Measurements from ENCODE around the gene KLHL11.
"Not testable (repeated sequence)": the region's sequence is repeated elsewhere in the genome, so short reads cannot be mapped to it uniquely, and the experiment has no call there.

KLHL11 gene

DNA sequence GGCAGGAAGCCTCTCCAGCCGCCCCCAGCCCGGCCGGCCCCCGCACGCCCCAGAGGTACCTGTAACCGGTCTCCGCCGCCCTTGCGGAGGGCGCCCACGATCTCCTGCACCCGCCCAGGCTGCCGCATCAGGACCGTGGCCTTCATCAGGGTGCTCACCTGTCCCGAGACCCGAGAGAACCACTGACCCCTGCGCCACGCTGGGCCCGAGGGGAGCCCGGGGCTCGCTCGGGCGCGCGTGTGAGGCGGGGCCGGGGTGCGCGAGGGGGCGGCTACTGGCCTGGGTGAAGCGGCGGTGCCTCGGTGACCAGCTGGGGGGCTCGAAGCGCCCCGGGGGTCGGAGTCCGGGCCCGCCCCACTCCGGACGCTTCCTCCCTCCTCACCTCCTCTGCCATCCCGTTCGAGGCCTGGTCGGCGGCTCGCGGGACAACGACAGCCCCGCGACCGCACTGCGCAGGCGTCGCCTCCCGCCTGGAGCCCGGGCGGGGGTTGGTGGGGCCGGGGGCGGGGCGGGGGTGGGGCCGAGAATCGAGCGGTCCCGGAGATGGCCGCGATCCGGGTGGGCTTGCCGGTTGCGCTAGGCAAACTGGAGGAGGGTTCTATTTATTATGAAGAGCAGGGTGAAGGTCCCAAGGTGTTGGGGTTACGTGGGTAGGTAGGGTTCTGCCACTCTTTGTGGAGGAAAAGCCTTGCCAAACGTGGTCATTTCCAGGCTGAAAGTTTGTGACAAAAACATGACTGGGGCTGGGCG, 29.2 kb downstream of the KLHL11 start, which contains the start of gene NT5C3B:
Gene NT5C3B, minus strand, starts transcription at position 433 of the 750 bp plus-strand sequence. Its CDS starts 39 bp downstream, at position 394.
- peak in 1 of 2 donors; percentile 61 for DNase-seq

- DNase-seq = no peak
These were observed 29.9 kb downstream of the KLHL11 start for GRCh38 chr17:41835214-41835799.

DNA sequence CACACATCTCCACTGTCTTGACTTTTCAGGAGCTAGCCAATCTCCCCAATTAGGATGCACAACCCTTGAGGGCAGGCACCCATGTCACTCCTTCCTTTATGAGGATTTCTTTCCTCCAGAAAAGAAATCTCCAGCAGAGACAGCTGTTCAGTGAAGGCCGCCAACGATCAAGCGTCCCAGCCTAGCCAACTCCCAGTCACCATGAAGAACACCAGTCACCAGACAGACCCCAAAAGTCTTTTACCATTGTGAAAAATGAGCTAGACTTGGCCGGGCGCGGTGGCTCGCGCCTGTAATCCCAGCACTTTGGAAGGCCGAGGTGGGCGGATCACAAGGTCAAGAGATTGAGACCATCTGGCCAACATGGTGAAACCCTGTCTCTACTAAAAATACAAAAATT, 35.3 kb downstream of the KLHL11 start:
- not testable (repeated sequence) for DNase-seq

DNA sequence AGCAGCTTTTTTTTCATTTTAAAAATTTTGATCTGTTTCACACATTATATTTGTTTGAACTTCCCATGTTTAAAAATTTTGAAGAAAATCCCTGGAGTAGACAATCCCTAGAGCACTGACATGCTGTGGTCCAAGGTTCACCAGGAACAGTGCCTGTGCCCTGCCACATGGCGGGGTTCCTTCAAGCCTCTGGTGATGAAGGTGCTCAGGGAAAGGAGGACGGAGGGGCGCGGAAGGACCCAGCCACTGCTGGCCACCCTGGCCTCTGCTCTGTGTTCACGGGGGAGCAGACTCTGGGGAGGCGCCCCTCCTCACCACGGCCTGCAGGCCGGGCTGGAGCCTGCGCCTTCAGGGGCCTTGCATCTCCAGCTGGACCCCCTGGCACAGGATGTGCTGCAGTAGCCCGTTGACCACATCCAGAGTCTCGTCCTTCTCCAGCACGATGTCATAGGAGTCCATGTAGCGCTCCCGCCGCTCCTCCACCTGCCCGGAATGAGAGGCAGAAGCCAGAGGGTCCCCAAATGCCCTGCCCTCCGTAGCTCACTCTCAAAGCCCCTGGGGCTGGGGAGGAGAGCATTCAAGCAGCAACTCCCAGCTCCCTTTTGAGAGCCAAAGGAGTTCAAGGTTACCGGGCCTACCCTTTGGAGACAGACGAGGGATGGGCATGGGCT, 39.9 kb downstream of the KLHL11 start:
- no peak for DNase-seq

DNA sequence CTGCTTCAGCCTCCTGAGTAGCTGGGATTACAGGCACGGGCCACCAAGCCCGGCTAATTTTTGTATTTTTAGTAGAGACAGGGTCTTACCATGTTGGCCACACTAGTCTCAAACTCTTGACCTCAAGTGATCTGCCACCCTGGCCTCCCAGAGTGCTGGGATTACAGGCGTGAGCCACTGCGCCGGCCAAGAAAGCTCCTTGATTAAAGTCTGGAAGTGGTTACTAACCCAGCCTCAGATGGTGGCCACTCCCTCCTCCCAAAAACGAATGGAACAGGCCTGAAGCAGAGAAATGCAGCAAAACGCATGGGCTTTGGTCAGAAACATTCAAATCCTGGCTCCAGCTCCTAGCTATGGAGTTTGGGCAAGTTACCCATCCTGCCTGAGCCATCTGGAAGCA, 41.1 kb downstream of the KLHL11 start:
- DNase-seq = no peak

DNA sequence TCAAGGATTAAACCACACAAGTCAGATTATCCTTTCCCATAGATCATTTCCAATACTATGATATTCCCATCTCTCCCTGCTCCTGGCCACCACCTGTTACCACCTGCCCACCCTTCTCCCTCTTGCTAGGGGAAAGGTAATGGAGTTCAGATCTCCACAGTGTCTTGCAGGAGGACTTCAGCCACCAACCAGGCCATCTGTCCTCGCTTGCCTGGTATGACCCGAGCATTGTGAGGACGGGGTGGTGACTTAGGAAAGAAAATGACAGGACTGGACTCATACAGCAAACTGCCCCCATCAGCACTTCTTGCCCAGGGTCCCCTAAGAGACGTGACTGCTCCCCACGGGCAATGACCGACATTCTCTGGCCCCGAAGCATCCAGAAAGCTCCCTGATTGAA, 41.6 kb downstream of the KLHL11 start:
- no peak for DNase-seq

- DNase-seq = no peak
These were observed 42.1 kb downstream of the KLHL11 start for GRCh38 chr17:41823141-41823524.

GRCh38 chr17:41822216-41823140, 42.7 kb downstream of the KLHL11 start:
- no peak for DNase-seq

DNA sequence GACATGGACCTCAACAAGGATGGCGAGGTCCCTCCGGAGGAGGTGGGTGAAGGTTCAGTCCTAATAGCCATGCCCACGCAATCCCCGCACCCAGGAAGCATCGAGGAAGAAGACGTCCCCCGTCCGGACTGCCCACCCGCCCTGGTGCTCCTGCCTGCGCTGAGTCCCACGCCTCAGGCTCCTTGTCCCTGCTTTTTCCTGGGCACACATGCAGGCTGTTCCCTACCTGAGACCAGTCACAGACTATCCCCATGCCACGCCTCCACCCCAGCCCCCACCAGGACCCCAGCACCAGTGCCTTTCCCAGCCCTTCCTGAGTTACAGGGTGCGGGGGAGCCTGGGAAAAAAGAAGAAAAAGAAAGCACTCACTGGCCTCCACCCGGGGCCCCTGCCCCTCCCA, 43.4 kb downstream of the KLHL11 start:
- no peak for DNase-seq

DNA sequence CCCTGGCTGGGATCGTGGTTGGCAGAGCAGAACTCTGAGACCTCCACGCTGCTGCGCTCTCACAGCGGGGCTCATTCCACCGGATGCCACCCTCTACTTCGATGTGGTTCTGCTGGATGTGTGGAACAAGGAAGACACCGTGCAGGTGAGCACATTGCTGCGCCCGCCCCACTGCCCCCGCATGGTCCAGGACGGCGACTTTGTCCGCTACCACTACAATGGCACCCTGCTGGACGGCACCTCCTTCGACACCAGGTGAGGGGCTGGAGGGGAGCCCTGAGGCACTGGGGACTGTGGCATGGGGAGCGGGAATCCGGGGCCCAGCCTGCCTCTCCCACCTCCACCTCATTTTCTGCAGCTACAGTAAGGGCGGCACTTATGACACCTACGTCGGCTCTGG, 47.2 kb downstream of the KLHL11 start:
- no peak for DNase-seq

DNA sequence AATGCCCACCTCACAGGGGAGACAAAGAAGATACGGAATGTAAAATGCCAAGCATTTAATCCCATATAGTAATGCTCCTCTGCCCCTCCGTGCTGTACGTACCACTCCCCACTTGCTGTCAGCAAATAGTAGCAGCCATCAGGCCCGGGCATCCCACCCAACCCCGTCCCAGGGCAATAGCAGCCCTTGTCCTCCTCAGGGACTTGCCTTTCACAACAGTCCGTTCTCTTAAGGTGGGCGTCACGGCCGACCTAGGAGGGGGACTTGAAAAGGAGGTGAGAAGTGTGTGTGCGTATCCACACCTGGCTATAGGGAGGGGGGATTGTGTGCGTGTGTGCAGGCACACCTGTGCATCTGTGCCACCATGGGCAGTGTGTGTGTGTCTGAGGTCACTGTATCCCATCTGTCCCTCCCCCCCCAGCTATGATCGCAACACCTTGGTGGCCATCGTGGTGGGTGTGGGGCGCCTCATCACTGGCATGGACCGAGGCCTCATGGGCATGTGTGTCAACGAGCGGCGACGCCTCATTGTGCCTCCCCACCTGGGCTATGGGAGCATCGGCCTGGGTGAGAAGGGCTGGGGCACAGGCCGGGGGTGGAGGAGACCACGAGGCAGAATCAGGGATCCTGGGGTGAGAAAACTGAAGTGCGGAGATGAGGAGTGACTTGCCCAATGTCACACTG, 48.4 kb downstream of the KLHL11 start:
- no peak for DNase-seq

DNA sequence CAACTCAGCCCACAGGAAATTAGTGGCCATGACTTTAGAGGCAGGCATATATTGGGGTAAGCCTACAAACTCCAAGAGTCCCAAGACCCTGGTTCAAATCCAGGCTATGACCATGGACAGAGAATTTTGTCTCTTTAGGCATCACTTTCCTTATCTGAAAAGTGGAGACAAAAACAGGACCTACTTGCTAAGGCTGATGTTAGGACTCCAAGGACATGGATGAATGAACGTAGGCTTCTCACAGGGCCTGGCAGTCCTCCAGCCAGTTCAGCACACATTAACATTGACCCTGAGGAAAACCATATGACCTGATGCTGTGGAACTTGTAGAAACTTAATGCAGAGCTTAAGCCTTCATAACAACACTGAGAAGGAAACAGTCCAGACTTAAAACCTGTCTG, 51.0 kb downstream of the KLHL11 start:
- DNase-seq = no peak

GRCh38 chr17:41813699-41814124, 51.5 kb downstream of the KLHL11 start:
- no peak for DNase-seq

DNA sequence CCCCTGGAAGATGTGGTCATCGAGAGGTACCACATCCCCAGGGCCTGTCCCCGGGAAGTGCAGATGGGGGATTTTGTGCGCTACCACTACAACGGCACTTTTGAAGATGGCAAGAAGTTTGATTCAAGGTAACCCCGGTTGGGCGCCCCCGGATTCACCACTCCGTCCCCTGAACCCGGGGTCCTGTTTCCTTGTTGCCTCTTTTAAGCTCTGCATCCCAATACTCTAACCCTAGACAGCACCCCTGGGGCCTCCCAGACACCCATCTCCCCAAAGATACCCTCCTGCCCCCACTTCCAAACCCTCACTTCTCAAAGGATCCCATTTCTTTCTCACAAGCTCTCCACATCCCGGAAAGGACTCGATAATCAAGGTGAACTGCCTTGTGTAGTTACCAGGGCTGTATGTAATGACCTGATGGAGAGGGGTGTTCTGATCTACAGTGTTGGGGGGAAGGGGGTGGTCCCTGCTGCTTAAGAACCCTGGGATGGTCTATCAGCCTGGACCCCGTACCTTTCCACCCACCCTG, 52.0 kb downstream of the KLHL11 start:
- no peak for DNase-seq

DNA sequence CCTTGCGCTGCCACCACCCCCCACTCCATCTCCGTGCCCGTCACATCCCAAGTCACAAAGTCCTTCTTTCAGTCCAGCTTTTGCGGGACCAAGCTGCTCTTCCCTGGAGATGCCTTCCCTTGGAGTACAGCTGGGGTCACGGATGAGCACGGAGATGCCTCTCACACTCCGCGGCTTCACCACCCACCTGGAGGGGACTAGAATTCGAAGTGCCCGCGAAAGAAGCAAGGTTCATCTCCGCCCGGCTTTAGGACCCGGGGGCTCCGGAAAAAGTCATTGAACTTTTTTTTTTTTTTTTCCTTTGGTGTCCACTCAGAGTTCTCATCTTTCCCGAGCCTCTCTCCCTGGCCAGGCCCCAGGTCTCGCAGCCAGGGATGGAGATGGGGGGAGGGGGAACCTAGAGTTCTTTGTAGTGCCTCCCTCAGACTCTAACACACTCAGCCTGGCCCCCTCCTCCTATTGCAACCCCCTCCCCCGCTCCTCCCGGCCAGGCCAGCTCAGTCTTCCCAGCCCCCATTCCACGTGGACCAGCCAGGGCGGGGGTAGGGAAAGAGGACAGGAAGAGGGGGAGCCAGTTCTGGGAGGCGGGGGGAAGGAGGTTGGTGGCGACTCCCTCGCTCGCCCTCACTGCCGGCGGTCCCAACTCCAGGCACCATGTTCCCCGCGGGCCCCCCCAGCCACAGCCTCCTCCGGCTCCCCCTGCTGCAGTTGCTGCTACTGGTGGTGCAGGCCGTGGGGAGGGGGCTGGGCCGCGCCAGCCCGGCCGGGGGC, 52.7 kb downstream of the KLHL11 start, which contains the start of gene FKBP10:
Gene FKBP10, plus strand, starts transcription at position 624 of the 771 bp plus-strand sequence. Its CDS starts 31 bp downstream, at position 655.
- peak; percentile 14 to 43 for DNase-seq

DNA sequence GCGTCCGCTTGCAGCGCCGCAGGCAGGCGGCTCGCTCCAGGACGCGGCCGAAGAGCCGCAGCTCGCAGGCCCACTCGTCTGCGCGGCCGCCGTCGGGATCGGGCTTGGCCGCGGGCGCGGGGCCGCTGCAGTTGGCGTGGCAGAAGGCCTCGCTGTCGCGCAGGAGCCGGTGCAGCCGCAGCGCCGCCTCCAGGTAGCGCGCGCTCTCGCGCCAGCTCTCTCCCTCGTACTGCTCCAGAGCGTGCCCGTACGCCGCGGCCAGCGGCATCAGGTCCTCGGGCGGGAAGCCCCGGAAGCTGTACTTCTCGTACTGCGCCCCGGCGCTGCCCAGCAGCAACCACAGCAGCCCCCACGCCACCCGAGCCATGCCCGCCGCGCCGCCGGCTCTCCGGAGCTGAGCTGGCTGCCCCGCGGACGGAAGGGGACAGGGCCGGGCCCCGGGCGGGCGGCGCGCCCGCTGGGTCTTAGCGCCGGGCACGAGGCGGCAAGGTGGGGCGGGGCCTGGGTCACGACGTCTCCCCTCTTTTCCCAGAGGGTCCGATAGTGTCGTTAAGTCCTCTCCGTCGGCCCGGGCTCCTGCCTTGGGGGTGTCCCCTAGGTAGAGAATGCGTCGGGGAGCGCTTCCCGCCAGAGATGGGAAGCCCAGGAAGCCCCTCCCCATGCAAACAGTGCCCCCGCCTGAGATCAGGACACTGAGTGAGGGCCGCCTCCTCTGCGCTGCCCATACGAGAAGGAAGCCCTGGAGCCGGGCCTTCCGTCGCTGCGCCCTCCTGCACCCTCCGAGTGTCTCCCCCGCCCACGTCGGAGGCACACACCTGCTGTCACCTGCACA, 53.5 kb downstream of the KLHL11 start, which contains the start of gene P3H4:
Gene P3H4, minus strand, starts transcription at position 401 of the 832 bp plus-strand sequence. Its CDS starts 34 bp downstream, at position 367.
- DNase-seq = peak; percentile 31 to 61

- DNase-seq = no peak
These were observed 54.3 kb downstream of the KLHL11 start for GRCh38 chr17:41810659-41811548.

GRCh38 chr17:41806685-41807445, 58.4 kb downstream of the KLHL11 start:
- no peak for DNase-seq
